Measurements from ENCODE around the gene KCNK10. TPM values are rescaled to one million over a fixed set of nuclear protein-coding genes. Genes with fewer than 3 reads are reported as not detected.

The KCNK10 gene
- total RNA-seq, 4 donors from 2014 or later: not detected

DNA sequence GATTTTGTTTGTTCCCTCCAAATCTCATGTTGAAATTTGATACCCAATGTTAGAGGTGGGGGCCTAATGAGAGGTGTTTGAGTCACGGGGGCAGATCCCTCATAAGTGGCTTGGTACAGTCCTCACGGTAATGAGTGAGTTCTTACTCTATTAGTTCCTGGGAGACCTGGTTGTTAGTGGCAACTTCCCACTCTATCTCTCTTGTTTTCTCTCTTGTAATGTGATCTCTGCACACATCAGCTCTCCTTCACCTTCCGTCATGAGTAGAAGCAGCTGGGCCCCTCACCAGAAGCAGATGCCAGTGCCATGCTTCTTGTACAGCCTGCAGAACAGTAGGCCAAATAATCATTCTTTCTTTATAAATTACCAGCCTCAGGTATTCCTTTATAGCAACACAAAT lies 29.6 kb upstream of the KCNK10 start:
- TF ChIP-seq, protein P1, sequence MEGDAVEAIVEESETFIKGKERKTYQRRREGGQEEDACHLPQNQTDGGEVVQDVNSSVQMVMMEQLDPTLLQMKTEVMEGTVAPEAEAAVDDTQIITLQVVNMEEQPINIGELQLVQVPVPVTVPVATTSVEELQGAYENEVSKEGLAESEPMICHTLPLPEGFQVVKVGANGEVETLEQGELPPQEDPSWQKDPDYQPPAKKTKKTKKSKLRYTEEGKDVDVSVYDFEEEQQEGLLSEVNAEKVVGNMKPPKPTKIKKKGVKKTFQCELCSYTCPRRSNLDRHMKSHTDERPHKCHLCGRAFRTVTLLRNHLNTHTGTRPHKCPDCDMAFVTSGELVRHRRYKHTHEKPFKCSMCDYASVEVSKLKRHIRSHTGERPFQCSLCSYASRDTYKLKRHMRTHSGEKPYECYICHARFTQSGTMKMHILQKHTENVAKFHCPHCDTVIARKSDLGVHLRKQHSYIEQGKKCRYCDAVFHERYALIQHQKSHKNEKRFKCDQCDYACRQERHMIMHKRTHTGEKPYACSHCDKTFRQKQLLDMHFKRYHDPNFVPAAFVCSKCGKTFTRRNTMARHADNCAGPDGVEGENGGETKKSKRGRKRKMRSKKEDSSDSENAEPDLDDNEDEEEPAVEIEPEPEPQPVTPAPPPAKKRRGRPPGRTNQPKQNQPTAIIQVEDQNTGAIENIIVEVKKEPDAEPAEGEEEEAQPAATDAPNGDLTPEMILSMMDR (IDR thresholded peaks at IDR 0.05): no peak
- ATAC-seq (ENCODE audit: low FRiP score) (no peak), DNase-seq (ENCODE audit: low spot score) (no peak)

DNA sequence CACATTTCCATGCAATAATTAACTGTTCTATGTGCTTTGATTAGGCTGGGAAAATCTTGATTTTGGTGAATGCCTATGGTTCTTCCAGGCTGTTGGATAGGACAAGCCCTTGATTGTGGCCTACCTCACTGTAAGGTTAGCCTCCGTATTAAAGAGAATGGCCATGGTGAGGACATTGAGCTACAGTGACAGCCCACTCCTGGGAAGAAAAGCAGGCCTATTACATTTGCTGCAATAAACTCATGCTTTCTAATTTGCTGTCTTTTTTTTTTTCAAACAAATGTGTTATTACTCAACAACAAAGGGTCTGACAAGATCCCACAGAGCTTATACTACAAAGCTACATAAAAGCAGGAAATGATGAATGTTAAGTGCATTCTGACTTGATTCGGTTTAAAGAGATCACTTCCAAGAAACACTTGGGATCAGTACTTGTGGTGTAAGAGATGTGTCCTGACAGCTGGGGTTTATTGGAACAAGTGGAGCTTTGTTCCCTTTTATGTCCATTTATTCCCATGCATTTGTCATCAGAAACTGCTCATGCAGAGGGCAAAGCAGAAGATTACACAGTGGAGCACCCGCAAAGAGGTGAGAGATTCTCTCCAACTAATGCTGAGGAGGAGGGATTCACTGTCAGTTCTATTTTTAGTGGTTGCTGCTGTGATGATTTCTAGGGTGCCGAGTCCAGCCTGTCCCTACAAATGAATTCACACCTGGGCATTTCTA lies 29.1 kb upstream of the KCNK10 start:
- DNase-seq (ENCODE audit: low spot score): no peak
- TF ChIP-seq, protein P1 (IDR thresholded peaks at IDR 0.05): no peak
- ATAC-seq (ENCODE audit: low FRiP score): no peak

DNA sequence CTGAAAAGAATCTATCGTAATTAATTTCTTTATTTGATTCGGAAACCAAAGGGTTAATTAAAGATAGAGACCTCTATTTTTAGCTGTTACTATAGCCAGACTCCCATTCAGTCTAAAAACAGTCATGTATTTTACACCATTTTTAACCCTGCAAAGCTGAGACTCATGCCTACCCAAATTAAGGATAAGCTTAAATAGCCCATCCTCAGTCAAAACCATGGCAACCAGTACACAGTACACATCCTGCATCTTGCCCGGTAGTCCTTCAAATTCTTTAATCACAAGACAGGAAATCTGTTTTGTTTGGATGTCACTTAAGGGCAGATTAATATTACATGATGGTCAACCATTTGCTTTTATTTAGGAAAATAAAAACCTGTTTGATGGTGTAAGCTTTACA lies 25.5 kb upstream of the KCNK10 start:
- TF ChIP-seq, protein P1 (IDR thresholded peaks at IDR 0.05): no peak
- DNase-seq (ENCODE audit: low spot score): no peak
- ATAC-seq (ENCODE audit: low FRiP score): no peak

DNA sequence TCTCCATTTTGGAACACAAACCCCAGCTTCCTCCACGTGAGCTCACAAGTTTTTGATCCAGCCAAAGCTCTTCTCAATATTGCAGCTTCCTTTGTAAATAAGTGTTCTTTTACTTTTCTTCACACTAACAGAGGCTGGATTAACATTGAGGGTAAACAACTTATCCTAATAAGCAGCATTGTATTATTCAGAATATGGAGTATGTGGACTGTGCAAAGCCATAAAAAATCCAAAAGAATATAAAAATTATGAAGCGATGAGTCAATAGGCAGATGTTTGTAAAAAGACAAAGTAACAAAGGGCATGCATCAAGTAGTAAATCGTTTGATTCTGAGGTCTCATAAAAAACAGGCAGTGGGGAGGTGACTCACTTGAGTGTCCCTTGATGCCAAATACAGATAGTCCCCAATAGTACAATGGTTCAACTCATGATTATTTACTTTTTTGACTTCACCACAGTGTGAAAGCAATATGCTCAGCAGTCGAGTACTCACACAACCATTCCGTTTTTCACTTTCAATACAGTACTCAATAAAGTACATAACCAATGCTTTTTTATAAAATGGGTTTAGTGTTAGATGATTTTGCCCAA lies 23.1 kb upstream of the KCNK10 start:
- TF ChIP-seq, protein P1 (IDR thresholded peaks at IDR 0.05): no peak
- ATAC-seq (ENCODE audit: low FRiP score) (no peak), DNase-seq (ENCODE audit: low spot score) (no peak)

DNA sequence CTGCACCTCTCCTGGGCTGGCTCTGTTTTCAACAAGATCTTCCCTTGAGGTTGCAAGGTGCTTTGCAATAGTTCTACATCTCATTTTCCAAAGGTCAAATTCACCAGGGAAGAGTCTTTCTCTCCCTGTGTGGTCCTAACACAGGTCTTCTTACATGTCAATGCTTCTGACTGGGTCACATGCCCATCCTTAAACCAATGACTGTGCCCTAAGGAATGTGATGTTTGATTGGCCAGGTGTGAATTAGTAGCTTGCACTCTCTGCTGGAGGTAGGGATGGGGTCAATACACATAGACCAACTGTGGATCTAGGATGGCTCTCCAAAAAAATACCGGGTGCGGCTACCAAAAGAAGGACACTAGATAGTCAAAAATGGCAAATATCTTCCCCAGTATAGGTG lies 19.9 kb upstream of the KCNK10 start:
- TF ChIP-seq, protein P1 (IDR thresholded peaks at IDR 0.05): no peak
- DNase-seq (ENCODE audit: low spot score) (no peak), ATAC-seq (ENCODE audit: low FRiP score) (no peak)

DNA sequence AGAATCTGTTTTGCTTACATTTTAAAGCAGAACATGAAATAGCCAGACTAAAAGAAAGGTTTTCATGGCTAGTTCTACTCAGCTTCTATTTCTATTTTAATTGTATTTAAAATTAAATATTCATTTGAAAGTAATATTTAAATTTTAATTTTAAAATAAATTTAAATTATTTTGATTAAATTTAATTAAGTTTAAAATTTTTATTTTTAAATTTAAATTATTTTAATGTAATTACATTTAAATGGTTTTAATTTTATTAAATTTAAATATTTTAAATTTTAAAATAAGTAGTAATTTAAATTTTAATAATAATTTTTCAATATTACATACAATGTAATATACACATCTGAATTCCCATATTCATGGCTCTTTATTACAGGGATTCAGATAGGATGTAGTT lies 17.3 kb upstream of the KCNK10 start:
- TF ChIP-seq, protein P1 (IDR thresholded peaks at IDR 0.05): no peak
- DNase-seq (ENCODE audit: low spot score): no peak
- ATAC-seq (ENCODE audit: low FRiP score): no peak

DNA sequence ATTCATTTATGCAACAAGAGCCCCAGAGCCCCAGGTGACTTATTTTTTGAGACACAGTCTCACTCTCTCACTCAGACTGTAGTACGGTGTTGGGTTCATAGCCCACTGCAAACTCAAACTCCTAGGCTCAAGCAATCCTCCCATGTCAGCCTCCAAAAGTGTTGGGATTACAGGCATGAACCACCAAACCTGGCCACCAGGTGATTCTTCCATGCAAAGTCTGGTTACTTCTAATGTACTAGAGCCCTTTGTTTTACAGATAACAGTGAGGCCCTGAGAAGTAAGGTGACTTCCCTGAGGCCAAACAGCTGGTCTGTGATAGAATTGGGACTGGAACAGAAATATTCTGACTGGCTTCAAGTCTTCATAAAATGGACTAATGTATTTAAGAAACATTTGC lies 10.0 kb upstream of the KCNK10 start:
- TF ChIP-seq, protein P1 (IDR thresholded peaks at IDR 0.05): no peak
- DNase-seq (ENCODE audit: low spot score) (no peak), ATAC-seq (ENCODE audit: low FRiP score) (no peak)
